ENCODE measurements around the gene ZNF564. TPM values are rescaled to one million over a fixed set of nuclear protein-coding genes. Genes with fewer than 3 reads are reported as not detected.
"Not testable (repeated sequence)": the region's sequence is repeated elsewhere in the genome, so short reads cannot be mapped to it uniquely, and the experiment has no call there.

Gene ZNF564
- total RNA-seq, 1 experiment from 2014 or later = 5.3 TPM

DNA sequence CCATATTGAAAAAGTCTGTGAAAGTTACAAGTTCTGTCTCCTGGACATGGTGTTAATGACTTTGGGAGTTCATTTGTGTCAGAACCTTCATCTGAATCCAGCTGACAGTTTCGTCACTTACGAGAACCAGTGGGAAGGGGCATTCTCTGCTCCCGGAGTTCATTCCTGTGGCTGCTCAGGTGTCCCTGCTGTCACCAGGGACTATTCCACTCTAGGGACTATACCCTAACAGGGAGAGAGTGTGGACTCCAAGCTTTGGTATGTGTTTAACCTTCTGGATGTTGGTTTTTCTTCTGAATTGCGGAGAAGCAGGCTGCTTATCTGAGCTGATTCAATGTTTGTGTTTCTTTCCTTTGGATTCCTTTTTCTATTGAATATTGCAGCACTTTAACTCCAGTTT lies 54.2 kb downstream of the ZNF564 start:
- DNase-seq (ENCODE audit: low spot score) = no peak

DNA sequence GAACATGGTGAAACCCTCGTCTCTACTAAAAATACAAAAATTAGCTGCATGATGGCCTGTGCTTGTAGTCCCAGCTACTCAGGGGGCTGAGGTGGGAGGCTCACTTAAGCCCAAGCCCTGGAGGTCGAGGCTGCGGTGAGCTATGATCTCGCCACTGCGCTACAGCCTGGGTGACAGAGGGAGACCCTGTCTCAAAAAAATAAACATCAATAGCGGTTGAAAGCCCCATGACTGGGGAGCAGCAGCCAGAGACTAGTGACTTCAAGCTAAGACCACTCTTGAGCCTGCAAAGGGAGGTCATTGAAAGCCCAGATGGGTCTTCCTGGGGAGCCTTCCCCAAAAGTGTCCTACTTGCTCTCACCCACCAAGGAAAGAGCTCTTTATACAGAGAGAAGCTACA lies 54.8 kb downstream of the ZNF564 start:
- DNase-seq (ENCODE audit: low spot score) = no peak

DNA sequence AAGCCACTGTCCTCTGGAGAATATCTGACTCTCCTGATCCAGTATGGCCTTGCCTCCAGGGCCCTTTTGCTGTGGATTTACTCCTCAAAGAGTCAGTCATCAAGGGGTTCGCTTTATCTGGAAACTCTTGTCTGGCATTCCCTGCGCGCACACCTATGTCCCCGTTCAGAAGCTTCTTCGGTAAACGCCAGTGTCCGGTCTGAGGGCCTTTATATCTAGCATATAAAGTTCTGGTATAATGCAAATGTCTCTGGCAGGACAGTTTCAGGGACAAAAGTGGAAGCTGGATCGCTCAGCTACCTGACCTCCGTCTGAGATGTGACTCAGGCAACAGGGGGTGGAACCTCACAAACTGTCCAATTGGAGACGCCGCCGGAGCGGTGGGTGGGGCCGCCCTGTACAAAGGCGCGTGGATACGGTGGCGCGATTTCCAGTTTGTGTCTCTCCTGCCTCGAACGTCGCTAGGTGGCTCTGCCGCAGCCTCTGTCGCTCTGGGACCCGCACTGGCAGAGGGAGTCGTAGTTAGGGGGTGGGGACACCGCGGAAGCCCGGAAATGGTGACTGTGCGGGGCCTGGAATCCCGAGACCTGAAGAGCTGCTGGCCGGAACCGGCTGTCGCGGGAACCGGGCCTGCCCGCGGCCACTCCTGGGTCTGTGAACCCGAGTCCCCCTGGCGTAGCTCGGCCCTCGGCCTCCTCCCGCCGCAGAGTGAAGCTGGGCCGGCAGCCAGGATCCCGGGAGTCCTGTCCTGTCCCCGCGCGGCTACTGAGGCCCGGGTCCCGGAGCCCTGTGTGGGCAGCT lies 56.1 kb downstream of the ZNF564 start:
- peak; percentile 84 for DNase-seq (ENCODE audit: low spot score)

DNA sequence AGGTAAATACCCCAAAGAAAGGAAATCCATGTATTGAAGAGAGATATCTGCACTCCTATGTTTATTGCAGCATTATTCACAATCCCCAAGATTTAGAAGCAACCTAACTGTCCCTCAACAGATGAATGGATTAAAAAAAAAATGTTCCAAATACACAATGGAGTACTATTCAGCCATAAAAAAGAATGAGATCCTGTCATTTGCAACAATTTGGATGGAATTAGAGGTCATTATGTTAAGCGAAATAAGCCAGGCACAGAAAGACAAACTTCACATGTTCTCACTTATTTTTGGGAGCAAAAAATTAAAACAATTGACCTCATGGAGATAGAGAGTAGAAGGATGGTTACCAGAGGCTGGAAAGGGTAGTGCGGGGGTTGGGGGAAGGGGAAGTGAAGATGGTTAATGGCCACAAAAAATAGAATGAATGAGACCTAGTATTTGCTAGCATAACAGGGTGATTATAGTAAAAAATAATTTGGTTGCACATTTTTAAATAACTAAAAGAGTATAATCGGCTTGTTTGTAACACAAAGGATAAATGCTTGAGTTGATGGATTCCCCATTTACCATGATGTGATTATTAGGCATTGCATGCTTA lies 56.9 kb downstream of the ZNF564 start:
- DNase-seq (ENCODE audit: low spot score) = no peak

DNA sequence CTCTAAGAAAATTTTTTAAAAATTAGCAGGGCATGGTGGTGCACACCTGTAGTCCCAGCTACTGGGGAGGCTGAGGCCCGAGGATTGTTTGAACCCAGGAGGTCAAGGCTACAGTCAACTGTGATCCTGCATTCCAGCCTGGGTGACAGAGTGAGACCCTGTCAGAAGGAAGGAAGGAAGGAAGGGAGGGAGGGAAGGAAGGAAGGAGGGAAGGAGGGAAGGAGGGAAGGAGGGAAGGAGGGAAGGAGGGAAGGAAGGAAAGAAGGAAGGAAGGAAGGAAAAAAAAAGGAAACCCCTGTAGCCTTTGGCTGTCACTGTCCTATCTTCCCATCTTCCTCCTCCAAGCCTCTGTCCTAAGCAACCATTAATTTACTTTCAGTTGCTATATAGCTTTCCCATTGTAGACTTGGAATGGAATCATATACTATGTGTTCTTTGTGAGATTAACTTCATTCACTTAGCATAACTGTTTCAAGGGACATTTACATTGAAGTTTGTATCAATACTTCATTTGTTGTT lies 65.0 kb downstream of the ZNF564 start:
- DNase-seq (ENCODE audit: low spot score) = not testable (repeated sequence)

DNA sequence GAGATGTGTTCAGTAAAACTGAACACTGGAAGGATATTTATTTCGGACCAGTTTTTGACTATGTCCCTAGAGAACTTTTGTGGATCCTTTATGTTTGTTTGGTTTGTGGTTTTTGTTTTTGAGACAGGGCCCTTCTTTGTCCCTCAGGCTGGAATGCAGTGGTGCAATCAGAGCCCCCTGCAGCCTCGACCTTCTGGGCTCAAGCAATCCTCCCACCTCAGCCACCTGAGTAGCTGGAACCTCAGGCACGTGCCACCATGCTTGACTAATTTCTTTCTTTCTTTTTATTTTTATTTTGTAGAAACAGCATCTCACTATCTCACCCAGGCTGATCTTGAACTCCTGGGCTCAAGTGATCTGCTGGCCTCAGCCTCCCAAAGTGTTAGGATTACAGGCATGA lies 65.7 kb downstream of the ZNF564 start:
- DNase-seq (ENCODE audit: low spot score) = no peak

DNA sequence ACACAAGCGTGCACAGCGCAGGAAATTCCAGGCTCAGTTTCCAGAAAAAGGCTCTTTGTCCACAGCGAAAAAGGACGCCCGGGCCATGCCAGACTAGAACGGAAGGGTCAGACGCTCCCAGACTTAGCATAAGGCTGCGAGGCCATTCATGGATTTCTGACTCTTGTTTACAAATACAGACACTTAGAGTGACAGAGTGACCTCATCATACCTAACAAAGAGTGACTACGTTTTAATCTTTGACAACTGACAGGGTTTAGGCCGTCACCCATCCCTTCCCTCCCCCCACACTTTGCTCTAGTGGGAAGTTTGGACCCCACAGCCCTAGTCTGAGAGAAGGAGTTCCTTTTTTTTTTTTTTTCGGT lies 66.2 kb downstream of the ZNF564 start:
- DNase-seq (ENCODE audit: low spot score) = no peak

DNA sequence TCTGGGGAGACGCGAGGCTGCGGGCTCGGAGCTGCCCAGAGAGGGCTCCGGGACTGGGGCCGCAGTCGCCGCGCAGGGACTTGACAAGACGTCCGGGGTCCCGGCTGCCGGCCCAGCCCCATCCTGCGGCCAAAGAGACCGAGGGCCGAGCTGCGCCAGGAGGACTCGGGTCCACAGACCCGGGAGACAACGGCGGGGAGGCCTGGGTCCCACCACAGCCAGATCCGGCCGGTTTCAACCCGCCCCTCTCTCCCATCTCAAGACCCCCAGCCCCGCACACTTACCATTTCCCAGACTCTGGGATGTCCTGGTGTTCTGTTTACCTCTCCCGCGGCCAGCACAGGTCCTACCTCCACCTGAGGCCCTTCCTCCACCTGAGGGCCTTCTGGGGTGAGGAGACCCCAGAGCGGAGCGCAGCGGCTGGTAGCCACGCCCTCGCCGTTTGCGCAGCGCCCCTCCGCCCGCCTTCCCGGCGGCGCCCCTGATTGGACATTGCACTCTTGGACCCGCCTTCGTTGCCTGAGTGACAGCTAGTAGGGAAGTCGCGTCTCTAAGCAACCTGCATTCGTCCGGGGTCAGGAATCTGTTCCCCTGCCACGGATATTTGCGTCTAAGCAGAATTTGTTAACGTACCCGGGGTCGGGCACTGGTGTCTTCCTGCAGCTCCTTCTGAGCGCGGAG lies 66.8 kb downstream of the ZNF564 start, which contains the start of gene ZNF709:
Gene ZNF709 (minus strand): TSS at position 446 of the 681 bp plus-strand sequence. CDS start 159 bp downstream, at position 287.
- DNase-seq (ENCODE audit: low spot score) = peak; percentile 41

DNA sequence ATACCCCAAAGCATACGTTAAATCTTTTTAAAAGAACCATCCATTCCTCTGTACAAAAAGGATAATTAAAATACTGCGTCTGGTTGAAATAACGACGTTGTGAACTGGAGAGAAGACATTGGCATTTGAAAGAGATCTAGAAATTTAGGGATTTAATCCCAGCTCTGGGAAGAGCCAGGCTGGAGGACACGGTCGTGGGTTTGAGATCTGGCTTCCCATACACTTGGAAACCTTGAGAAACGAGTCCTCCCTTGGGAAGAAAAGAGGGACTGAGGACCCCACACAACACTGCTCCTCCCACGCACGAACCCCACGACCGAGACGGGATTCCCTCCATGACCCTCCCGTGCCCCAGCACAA lies 67.3 kb downstream of the ZNF564 start:
- DNase-seq (ENCODE audit: low spot score) = no peak

DNA sequence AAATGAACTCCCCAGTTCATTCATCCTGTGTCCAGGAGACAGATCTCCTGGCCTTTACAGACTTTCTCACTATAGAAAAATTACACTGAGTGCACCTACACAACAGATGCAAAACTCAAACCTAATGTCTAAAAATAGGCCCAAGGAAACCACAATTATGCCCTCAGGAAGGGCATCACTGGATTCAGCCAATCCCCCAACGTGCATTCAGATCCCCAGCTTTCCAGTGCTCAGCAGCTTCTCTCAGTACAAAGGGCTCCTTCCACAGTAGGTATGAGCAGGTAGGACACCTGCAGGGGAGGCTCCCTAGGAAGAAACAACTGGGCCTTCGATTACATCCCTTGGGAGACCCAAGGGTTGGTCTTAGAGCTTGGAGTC lies 68.8 kb downstream of the ZNF564 start:
- DNase-seq (ENCODE audit: low spot score) = no peak

DNA sequence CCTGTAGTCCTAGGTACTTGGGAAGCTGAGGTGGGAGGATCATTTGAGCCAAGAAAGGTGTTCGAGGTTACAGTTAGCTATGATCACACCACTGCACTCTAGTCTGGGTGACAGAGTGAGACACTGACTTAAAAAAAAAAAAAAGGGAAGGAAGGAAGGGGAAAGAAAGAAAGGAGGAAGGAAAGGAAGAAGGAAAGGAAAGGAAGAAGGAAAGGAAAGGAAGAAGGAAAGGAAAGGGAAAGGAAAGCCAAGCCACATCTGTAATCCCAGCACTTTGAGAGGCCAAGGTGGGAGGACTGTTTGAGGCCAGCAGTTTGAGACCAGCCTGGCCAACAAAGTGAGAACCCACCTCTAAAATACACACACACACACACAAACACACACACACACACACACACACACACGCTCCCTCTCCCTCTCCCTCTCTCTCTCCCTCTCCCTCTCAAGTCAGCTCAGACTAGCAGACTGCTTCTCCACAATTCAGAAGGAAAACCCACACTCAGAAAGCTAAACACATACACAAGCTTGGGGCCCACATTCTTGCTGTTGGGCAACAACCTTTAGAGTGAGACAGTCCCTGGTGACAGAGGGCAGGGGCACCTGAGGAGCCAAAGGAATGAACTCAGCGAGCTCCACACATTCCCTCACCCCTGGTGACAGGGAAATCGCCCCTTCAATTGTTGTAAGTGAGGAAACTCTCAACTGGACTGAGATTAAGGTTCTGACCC lies 69.3 kb downstream of the ZNF564 start:
- DNase-seq (ENCODE audit: low spot score) = no peak

DNA sequence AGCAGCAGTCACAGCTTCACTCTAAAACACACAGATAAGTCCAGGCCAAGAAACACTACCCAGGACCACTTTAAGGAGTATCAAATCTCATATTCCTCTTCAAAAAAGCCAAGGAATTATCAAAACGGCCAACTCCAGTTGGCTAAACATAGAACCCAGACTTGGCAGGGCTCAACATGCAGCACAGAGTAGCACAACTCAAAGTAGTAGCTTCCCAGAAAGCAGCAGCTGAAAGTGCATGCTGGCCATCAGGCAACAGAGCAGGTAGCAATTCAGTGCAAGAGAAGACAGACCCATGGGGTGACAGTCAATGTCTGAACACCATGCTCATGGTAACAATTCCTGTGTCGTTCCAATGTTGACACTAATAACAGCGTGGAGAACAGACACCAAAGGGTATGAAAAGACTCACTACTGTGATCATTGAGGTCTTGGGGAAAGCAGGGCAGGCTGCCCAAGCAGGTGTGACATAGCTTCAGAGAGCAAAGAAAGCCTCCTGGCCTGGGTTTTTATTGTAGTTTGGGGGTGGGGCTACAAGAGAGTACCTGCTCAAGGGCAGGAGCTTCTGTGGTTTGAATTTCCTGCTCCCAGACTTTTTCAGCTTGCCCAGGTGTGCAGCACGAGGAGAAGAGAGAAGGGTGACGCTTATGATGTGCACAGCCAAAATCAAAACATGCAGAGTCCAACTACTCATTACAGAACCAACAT lies 72.9 kb downstream of the ZNF564 start:
- no peak for DNase-seq (ENCODE audit: low spot score)

Other genes starting within 250 kb of the ZNF564 start
- gene ZNF563, start 217.8 kb downstream of the ZNF564 start, total RNA-seq (2014; rRNA removed; shearing (Covaris generic)) = 0.29 and 3.4 TPM in 2 replicates
- gene ZNF442, start 185.8 kb downstream of the ZNF564 start, total RNA-seq (2014; rRNA removed; shearing (Covaris generic)) = 0.72 and 5.2 TPM in 2 replicates
- 1.6 and 1.8 TPM in 2 replicates for gene ZNF799, start 150.2 kb downstream of the ZNF564 start, total RNA-seq (2014; rRNA removed; shearing (Covaris generic))
- gene ZNF443, start 110.5 kb downstream of the ZNF564 start, total RNA-seq (2014; rRNA removed; shearing (Covaris generic)) = 2.1 and 3.1 TPM in 2 replicates
- 0.81 TPM in 1 of 2 replicates, not detected in the other for gene ZNF709, start 66.7 kb downstream of the ZNF564 start, total RNA-seq (2014; rRNA removed; shearing (Covaris generic))
- gene ZNF490, start 59.3 kb upstream of the ZNF564 start, total RNA-seq (2014; rRNA removed; shearing (Covaris generic)) = 2.6 and 5.7 TPM in 2 replicates
- gene ZNF791, start 59.4 kb upstream of the ZNF564 start, total RNA-seq (2014; rRNA removed; shearing (Covaris generic)) = 8.1 and 8.5 TPM in 2 replicates
- 34.2 and 53.4 TPM in 2 replicates for gene MAN2B1, start 115.3 kb upstream of the ZNF564 start, total RNA-seq (2014; rRNA removed; shearing (Covaris generic))
- gene WDR83, start 115.3 kb upstream of the ZNF564 start, total RNA-seq (2014; rRNA removed; shearing (Covaris generic)) = 12.8 and 13.7 TPM in 2 replicates
- 65.1 and 100 TPM in 2 replicates for gene DHPS, start 130.4 kb upstream of the ZNF564 start, total RNA-seq (2014; rRNA removed; shearing (Covaris generic))
- gene GNG14, start 136.5 kb upstream of the ZNF564 start, total RNA-seq (2014; rRNA removed; shearing (Covaris generic)) = not detected in 2 replicates
- 6.4 and 12.7 TPM in 2 replicates for gene FBXW9, start 145.1 kb upstream of the ZNF564 start, total RNA-seq (2014; rRNA removed; shearing (Covaris generic))
- 30.1 and 33.0 TPM in 2 replicates for gene TNPO2, start 172.4 kb upstream of the ZNF564 start, total RNA-seq (2014; rRNA removed; shearing (Covaris generic))
- gene TRIR, start 183.2 kb upstream of the ZNF564 start, total RNA-seq (2014; rRNA removed; shearing (Covaris generic)) = 238 and 271 TPM in 2 replicates
- 85.4 and 94.4 TPM in 2 replicates for gene GET3, start 186.0 kb upstream of the ZNF564 start, total RNA-seq (2014; rRNA removed; shearing (Covaris generic))
- 0.06 TPM in 1 of 2 replicates, not detected in the other for gene BEST2, start 200.3 kb upstream of the ZNF564 start, total RNA-seq (2014; rRNA removed; shearing (Covaris generic))
- gene HOOK2, start 224.1 kb upstream of the ZNF564 start, total RNA-seq (2014; rRNA removed; shearing (Covaris generic)) = 8.6 and 13.0 TPM in 2 replicates
- gene JUNB, start 240.0 kb upstream of the ZNF564 start, total RNA-seq (2014; rRNA removed; shearing (Covaris generic)) = 55.7 and 71.3 TPM in 2 replicates

All from H4 (cell line).